Measurements from ENCODE around the gene AP3B2. TPM values are rescaled to one million over a fixed set of nuclear protein-coding genes. Genes with fewer than 3 reads are reported as not detected.

The AP3B2 gene
- total RNA-seq, 1 donor from 2014 or later, result not detected

DNA sequence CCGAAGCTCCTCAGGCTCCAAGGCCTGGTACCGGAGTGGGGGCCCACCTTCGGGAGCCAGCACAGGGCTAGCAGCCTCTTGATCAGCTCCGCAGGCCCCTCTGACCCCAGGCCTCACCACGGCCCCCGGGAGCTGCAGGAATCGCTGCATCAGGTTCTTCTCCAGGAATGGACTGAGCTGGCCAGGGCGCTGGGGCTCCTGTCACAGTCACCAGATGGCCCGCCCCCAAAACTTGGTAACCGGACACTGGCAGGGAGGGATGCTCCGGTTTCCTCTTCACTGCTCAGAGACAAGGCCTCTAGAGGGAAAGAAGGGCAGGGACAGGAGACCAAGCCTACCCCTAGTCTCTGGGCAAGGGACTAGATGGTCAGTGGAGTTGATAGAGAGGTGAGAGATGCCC, 9.9 kb downstream of the AP3B2 start:
- intact Hi-C loops (cut with micrococcal nuclease), result no loop called here

DNA sequence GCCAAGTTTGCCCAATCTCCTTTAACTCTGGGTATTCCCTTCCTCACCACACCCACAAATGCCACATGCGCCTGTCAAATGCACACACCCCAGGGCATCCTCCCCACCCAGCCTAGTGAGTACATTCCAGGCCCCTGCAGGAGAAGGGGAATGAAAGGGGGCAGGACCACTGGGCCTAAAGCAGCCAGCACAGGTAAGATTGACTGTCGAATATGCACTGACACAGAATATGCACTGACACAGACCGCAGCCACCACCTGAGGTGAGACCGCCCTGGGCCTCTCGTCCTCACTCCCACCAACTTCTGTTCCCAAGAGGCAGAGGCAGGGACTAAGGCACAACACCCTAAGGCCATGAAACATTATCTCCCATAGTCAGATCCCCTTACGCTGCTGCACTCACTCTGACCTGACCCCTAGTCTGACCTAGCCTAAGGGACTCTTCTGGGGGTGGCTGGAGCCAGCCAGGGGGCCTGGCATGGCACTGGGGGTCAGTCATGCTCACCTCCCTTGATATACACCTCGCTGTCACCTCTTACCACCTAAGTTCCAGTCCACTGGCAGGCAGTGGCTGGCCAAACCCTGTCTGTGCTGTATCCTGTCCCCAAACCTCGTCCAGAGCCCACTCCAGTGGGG, 10.8 kb downstream of the AP3B2 start:
- intact Hi-C loops (cut with micrococcal nuclease), result no loop called here

DNA sequence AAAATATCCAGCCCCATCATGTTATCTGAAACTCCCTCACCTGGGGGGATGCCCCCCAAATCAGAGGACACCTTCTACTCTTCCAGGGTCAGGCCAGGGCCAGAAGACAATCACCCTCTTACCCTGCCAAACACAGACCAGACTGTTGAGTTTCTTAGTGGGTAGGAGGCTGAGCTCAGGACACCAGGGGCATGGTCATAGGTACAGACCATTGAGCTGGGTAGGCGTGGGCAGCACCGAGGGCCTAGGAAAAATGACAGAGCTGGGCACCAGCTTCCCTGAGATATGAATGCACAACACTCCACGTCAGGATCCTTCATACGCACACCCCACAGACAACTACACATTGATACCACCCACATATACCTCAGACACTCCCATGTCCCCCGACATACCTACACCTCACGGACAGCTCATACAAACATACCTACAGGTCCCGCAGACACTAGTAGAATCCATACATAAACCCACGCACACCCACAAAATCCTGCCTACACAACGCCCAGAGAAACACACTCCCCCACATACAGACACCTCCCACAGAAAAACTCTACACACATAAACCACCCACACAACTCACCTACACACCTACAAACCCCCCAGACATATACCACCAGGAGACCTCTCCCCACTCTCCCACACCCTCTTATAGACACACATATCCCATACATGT, 11.8 kb downstream of the AP3B2 start:
- intact Hi-C loops (cut with micrococcal nuclease), result no loop called here

DNA sequence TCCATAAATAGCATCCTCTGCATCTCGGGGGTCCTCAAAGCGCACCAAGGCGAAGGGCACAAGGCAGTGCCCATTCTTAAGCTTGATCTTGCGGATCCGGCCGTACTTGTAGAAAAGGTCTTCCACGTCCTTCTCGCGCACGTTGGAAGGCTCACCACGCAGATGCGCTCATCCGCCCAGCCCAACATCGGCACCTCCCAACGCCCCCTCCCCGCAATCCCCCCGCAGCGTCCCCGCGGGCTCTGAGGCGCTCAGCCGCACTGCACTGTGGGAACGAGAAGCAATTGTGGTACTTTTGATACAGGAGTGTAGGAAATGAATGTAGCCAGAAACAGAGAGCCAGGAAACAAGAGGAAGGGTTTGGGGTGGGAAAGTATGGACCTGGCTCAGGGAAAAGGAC, 17.5 kb downstream of the AP3B2 start:
- intact Hi-C loops (cut with micrococcal nuclease), result no loop called here

DNA sequence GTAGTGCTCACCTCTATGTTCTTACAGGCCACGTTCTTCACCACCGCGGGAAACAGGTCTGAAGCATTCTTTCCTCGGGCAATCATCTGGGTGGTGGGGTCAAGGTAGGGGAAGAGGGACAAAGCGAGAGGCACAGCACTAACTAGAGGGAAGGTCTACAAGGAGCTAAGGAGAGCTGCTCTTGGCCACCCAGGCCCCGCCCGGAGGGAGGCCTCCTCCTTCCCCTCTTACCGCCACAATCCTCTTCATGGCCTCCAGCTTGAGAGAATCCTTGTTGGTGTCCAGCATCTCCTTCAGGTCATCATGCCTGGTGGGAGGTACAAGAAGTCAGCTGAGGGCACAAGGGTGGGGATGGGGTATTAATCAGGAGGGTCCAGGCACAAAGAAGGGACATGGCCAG, 20.5 kb downstream of the AP3B2 start:
- intact Hi-C loops (cut with micrococcal nuclease), result no loop called here

DNA sequence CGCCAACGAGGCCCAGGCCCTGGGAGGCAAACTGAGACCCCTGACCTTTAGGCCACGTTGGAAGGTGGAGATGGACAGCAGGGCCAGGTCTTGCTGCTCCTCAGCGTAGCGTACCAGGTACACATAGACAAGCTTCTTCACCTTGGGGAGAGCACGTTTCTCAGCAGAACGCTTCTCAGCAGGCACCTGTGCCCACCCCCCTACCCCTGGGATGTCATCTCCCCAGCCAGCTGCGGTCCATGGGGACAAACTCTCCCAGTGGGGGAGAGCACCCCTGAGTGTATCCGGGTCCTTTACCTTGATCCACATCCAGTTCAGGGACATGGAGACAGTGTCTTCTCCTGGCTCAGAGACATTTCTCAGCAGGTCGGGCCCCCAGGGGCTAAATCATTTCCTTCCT, 21.0 kb downstream of the AP3B2 start:
- intact Hi-C loops (cut with micrococcal nuclease), result no loop called here

DNA sequence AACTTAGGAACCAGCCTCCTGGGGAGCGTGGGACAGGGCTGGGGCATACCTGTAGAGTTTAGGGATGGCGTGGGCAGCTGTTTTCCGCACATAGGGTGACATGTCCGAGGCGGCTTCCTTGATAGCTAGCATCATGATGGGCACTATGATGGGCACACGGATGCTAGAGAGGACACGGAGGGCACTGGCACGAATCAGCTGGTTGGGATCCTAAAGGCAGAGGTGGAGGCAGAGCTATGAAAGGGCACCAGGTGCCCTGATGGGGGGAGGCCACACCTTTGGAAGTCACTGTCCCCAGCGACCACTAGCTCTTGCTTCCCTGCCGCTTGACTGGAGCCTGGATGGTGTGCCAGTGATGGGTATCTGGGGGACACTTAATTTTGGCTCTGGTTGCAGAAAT, 28.3 kb downstream of the AP3B2 start:
- intact Hi-C loops (cut with micrococcal nuclease), result no loop called here

DNA sequence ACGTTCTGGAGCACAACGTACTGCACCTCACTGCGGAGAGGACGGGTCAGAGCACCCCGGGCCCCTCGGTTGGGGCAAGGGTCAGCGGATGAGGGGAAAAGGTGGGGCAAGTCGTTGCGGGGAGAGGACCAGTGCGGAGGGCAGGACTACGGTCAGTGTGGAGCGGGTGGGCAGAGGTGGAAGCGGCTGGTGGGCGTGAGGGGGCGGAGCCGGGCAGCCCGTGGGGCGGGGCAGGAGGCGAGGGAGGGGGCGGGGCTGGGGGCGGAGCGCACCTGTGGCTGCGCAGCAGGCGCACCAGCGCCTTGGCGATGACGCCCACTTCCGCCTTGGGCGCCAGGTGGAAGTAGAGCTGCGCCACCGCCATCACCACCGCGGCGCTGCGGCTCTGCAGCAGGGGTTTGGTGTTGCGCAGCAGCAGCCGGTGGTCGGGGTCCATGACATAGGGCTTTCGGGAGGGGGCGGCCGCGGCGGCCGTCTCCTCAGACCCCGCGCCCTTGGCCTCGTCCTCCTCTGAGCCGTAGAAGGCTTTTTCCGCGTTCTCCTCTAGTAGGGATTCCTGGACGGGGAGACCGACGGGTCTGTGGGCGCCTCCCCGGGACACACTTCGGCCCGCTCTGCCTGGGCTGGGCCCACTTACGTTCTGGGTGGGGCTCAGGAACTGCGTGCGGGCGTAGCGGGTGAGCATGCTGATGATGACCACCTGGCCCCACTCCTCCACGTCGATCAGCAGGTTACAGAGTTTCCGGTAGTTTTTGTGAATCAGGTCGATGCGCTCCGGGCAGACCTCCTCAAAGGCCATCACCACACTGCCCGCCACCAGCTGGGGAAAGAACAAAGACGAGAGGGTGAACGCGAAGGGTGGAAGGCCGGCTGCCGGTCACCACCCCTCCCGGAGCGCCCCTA, 29.2 kb downstream of the AP3B2 start:
- intact Hi-C loops (cut with micrococcal nuclease), result loop anchor here (1.0 kb wide), 1 partner anchor 29 kb away; the partner anchor contains the start of gene AP3B2

DNA sequence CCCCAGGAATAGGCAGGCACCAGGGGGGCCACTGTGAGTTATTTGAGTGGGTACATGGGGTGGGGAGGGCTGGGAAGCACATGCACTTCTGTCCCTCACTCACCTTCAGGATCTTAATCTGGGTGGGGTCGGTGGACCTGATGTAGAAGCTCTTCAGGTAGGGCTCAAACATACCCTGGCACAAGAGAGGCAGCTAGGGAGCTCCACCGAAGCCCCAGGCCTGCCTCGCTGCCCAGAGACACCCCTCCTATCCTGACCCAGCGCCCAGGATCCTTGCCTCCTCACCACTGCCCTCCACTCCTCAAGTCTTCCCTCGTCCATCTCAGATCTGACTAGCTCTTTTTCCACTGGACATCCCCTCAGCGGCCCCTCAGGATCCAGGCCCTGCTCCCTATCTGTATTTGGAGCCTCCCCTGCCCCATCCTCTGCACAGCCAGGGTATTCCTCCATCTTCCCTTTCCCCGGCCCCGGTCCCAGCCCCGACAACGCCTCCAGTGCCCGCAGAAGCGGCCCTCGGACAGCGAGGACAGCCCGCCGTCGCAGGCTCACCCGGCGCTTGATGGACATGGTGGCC, 30.0 kb downstream of the AP3B2 start:
- intact Hi-C loops (cut with micrococcal nuclease), result loop anchor here (1.0 kb wide), 1 partner anchor 30 kb away; the partner anchor contains the start of gene AP3B2

DNA sequence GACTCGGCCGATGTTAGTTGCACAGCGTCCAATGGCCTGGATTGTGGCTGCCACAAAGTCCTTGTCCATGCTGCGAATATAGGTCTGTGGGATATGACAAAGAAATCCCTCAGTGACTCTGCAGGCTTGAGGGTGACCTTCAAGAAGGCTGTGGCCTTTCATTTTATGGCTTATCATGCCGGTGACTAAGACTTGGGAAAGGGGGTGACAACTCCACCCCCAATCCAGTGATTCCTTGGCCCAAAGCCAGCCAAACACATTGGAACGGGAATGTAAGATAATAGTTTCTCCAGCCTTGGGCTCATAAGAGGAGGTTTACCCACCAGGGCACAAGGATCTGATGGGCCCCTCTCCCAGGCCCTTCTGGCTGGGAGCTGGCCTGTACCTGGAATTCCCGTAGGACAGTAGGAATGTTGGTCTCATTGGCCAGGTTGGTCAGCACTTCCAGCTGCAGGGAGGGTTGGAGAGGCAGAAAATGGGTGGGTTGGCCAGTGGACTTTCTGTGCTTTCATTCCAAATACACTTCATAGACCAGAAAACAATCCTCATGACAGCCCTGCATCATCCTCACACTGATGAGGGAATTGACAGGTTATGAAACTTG, 31.9 kb downstream of the AP3B2 start:
- intact Hi-C loops (cut with micrococcal nuclease), result no loop called here

DNA sequence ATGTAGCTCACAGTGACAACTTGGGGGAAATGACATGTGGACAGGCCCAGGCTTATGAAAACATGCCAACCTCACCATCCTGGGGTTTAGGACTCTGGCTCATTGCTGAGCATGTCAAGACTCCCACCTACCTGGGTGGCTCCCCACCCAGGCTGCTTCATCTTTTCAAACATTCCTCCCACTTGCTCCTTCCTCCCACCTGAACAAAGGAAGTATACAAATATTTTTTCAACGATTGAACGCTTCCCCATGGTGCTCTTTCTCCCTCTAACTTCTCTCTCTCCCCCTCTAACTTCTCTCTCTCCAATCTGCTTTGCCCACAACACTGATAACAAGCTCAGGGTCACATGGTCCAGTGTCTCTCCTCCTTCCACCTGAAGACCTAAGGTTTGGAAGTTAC, 34.8 kb downstream of the AP3B2 start:
- intact Hi-C loops (cut with micrococcal nuclease), result no loop called here

DNA sequence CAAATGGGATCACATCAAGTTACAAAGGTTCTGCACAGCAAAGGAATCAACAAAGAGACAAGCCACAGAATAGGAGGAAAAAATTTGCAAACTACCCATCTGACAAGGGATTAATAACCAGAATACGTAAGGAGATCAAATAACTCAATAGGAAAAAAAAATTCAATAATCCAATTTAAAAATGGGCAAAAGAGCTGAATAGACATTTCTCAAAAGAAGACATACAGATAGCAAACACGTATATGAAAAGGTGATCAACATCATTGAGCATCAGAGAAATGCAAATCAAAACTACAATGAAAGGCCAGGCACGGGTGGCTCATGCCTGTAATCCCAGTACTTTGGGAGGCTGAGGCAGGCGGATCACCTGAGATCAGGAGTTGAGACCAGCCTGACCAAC, 39.0 kb downstream of the AP3B2 start:
- intact Hi-C loops (cut with micrococcal nuclease), result no loop called here

DNA sequence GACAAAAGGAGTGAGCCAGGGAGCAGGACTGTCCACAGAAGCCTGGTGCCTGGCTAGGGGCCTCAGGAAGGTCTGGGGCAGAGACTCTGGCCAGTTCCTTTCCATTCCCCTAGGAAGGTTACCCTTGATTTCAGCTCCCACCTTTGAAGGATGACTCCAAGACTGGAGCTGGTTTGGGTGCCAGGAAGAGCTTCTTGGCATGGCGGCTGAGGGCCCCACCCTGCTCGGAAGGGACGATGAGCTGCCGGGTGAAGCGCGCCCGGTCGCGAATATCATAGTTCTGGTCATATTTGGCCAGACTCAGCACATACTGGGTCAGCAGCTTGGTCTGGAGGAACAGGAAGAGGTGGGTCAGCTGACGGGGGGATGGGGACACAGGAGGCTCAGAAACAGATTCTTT, 43.1 kb downstream of the AP3B2 start:
- intact Hi-C loops (cut with micrococcal nuclease), result no loop called here

DNA sequence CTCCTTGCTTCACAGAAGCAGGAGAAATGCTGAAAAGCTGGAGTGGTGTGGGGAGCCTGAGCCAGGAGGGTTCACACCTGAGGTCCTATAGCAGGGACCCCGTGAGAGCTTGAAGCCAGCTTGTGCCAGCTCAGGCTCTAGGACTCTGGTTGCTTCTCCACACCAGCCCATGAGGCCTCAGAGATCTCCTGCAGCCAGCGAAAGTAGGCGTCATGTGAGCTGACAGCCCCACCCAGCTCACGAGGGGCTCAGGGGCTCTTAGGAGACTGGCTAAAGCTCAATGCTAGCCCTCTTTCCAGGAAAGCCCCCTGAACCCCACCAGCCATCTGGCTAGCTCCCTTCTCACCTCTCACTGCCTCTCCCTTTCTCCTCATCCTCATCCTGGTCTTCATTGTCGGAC, 45.7 kb downstream of the AP3B2 start:
- intact Hi-C loops (cut with micrococcal nuclease), result no loop called here

DNA sequence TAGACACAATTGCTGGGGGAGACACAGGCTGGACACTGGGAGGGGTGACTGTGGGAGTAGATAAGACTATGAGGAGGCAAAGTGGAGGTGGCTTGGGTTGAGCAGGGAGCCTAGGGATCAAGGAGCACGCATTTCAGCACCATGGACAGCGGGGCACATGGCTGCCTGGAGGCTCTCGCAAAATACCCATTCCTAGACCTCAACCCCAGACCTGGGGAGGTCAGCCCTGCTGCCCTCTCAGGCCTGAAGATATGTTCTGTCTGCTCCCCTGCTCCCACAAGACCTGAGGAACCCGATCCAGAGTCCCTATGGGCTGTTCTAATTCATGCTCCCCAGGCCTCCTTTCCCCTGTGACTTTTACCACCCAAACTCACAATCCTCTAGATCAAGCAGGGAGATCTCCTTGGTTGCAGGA, 46.5 kb downstream of the AP3B2 start:
- intact Hi-C loops (cut with micrococcal nuclease), result loop anchor here (1.0 kb wide), 1 partner anchor 46 kb away; the partner anchor contains the start of gene AP3B2

DNA sequence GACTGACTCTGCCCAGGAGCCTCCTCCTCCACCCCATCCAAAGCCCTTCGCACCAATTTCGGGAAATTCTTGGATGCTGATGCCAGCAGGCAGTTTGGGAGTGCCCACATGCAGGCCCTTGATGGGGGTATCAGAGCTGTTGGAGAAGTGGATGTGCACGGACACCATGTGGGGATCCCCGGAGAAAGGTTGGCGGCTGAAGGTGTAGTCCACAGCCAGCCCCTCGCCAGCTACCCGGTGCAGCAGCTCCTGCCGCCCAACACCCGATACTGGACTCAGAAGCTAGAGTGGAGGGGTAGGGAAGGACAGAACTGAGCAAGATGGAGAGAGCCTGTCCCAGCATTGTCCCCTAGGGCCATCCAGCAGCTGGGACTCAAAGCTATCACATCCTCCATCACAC, 47.0 kb downstream of the AP3B2 start:
- intact Hi-C loops (cut with micrococcal nuclease), result loop anchor here (1.0 kb wide), 1 partner anchor 47 kb away; the partner anchor contains the start of gene AP3B2

DNA sequence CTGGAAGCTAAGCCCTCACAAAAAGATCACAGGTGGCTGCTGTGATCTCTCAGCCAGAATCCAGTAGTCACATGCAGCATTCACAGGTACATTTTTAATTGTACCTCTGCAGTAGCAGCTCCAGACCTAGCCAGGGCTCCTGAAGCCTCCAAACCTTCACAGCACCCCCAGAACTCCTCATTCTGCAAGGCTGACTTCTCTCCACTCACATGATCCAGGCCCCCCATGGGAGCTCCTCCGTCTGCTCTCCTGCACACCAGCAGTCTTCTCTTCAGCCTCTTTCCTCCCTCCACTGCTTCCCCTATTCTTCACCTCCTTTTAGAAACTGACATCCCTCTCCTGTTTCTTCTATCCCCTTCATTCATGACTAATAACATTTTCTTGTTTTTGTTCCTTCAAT, 49.3 kb downstream of the AP3B2 start:
- intact Hi-C loops (cut with micrococcal nuclease), result no loop called here

DNA sequence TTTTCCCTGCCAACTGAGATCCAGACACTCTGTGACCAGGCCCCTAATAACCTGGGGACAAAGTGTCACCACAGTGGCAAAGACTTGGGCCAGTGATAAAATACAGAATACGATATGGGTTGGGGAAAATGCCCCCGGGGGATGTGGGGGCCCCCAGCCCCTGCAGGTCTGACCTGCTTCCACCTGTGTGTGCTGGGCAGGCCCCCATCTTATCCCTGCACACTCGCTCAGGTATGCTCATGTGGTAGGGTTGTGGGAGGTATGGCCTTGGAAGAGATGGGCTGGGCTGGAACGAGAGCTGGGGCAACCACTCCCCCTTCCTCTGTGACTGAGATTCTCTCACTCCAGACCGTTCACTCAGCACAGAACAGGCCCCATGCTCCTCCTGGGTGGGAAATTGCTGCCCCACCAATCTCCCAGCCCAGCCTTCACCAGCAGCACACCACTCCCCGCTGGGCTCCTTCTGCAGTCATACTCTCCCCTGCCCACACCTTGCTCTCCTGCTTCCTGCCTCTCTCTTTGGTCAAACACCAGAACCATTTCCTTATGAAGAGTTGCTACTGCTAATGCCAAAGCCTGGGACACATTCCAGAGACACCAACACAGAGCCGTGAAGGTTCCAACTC, 52.9 kb downstream of the AP3B2 start:
- intact Hi-C loops (cut with micrococcal nuclease), result no loop called here

DNA sequence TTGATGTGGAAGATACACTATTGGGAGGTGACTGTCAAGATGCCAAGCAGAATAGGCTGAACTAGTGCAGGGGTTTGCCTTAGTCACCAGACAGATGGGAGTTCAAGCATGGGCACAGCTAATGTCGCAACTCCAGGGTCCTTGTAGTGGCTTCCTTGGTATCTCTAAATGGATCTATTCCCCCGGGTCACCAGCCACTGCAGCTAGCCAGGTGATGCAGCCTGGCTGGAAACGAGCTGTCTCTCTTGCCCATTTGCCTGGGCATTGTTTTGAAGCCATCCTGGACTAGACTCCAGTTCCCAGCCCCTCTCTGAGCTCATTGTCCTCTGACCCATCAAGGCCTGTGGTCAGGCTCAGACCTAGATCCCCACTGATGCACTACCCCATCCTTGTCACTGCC, 54.1 kb downstream of the AP3B2 start:
- intact Hi-C loops (cut with micrococcal nuclease), result no loop called here

DNA sequence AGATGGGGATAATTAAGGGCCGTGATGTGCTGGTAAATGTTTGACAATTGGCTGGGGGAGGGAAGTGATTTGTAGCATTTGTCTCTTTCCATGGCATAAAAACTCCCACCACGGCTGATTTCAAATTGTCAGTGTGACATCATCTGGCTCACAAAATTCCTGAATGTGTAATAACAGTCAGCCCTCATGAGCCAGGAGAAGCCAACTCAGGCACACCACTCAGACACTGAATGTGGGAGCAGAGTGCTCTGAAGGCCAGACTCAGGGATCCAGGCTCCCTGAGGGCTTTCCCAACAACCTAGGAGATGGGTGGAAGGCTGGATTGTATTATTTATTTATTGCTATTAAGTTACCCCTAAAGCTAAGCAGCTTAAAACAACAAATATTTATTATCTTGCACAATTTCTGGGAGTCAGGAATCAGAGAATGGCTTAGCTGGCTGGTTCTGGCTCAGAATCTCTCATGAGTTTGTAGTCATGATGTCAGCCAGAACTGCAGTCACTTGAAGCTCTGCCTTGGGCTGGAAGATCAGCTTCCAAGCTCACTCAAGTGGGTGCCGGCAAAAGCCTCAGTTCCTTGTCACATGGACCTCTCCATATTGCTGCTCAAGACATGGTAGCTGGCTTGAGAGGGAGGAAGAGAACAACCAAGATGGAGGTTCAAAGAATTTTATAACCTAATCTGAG, 56.0 kb downstream of the AP3B2 start:
- intact Hi-C loops (cut with micrococcal nuclease), result no loop called here
